Activated T-cell treated with anti-CD3 and anti-CD28 coated beads, Interleukin-2, amount 50 U/mL, for 4 hours (primary cell): ENCODE results near the gene IMMP2L. TPM values are rescaled to one million over a fixed set of nuclear protein-coding genes. Genes with fewer than 3 reads are reported as not detected.

Source experiments
- ATAC-seq, 2 donors: fragments of 200-7000 bp; cut with Tn5 transposase; one replicate each; pipeline ENCODE4 v1.10.0; 2021
- DNase-seq: peaks from one replicate; pipeline ENCODE4 v3.0.0-alpha.2; 2020
- H3K27me3 Mint-ChIP-seq: one replicate; pipeline ENCODE4 v1.8.0; 2021; ENCODE audit warnings: low read depth, mixed read lengths
- H3K36me3 Mint-ChIP-seq: one replicate; pipeline ENCODE4 v1.8.0; 2022; ENCODE audit warnings: mixed read lengths; ENCODE audit not compliant: insufficient read depth
- H3K4me1 Mint-ChIP-seq: one replicate; pipeline ENCODE4 v1.8.0; 2021; ENCODE audit warnings: low read depth, mixed read lengths
- H3K4me3 Mint-ChIP-seq: one replicate; pipeline ENCODE4 v1.8.0; 2021; ENCODE audit warnings: mild to moderate bottlenecking, moderate library complexity, mixed read lengths
- H3K9me3 Mint-ChIP-seq: one replicate; pipeline ENCODE4 v1.8.0; 2021; ENCODE audit warnings: mixed read lengths
- total RNA-seq, 3 donors: library from RNA; stranded (reverse); gene quantifications; one replicate each; pipeline ENCODE4 v1.2.1, GENCODE V29; 2021

Gene IMMP2L
- total RNA-seq, 3 donors from 2014 or later, result 18.7 to 22.9 (median 19.2) TPM

GRCh38 chr7:111235709-111236108 is 326.6 kb downstream of the IMMP2L start:
- peaks cover 5% of the 10 kb centered on the region for H3K9me3 Mint-ChIP-seq
- no peak for ATAC-seq
- DNase-seq, result no peak
- peaks cover 6% of the 10 kb centered on the region for H3K36me3 Mint-ChIP-seq
- no peaks in the 10 kb centered on the region for H3K27me3 Mint-ChIP-seq
- H3K4me3 Mint-ChIP-seq, result no peak overlapping the region
- peaks cover 14% of the 10 kb centered on the region for H3K4me1 Mint-ChIP-seq

GRCh38 chr7:111232249-111233084 is 329.8 kb downstream of the IMMP2L start:
- no peak overlapping the region for H3K4me3 Mint-ChIP-seq

GRCh38 chr7:111229916-111230315 is 332.4 kb downstream of the IMMP2L start:
- Mint-ChIP-seq H3K9me3 (no peaks in the 10 kb centered on the region), H3K4me3 (no peak overlapping the region), H3K36me3 (peaks cover 2% of the 10 kb centered on the region), H3K4me1 (peaks cover 8% of the 10 kb centered on the region), H3K27me3 (no peaks in the 10 kb centered on the region)
- ATAC-seq, result no peak
- no peak for DNase-seq

More at GRCh38 chr7:111232249-111233084, 329.8 kb downstream of the IMMP2L start:
- Mint-ChIP-seq H3K4me1 (peaks cover 8% of the 10 kb centered on the region), H3K9me3 (peaks cover 5% of the 10 kb centered on the region), H3K27me3 (no peaks in the 10 kb centered on the region), H3K36me3 (peaks cover 6% of the 10 kb centered on the region)
- no peak for DNase-seq
- ATAC-seq, result peak in 1 of 2 donors; percentile 56

GRCh38 chr7:111229181-111229740 is 333.0 kb downstream of the IMMP2L start:
- no peaks in the 10 kb centered on the region for H3K27me3 Mint-ChIP-seq
- DNase-seq (no peak), ATAC-seq (no peak)
- H3K4me3 Mint-ChIP-seq, result no peak overlapping the region
- H3K36me3 Mint-ChIP-seq, result peaks cover 2% of the 10 kb centered on the region
- no peaks in the 10 kb centered on the region for H3K9me3 Mint-ChIP-seq
- H3K4me1 Mint-ChIP-seq, result peaks cover 8% of the 10 kb centered on the region

GRCh38 chr7:111228437-111228836 is 333.9 kb downstream of the IMMP2L start:
- Mint-ChIP-seq H3K36me3 (peaks cover 2% of the 10 kb centered on the region), H3K27me3 (no peaks in the 10 kb centered on the region), H3K4me3 (no peak overlapping the region), H3K4me1 (peaks cover 8% of the 10 kb centered on the region), H3K9me3 (no peaks in the 10 kb centered on the region)
- DNase-seq (no peak), ATAC-seq (no peak)

GRCh38 chr7:111226800-111227199 is 335.5 kb downstream of the IMMP2L start:
- Mint-ChIP-seq H3K36me3 (peaks cover 2% of the 10 kb centered on the region), H3K4me1 (peaks cover 2% of the 10 kb centered on the region), H3K4me3 (no peak overlapping the region), H3K9me3 (no peaks in the 10 kb centered on the region), H3K27me3 (no peaks in the 10 kb centered on the region)
- ATAC-seq (no peak), DNase-seq (no peak)

- Mint-ChIP-seq H3K27me3 (no peaks in the 10 kb centered on the region), H3K4me3 (no peak overlapping the region), H3K36me3 (peaks cover 4% of the 10 kb centered on the region), H3K4me1 (no peaks in the 10 kb centered on the region), H3K9me3 (no peaks in the 10 kb centered on the region)
- ATAC-seq (no peak), DNase-seq (no peak)
Observed at GRCh38 chr7:111224354-111225231, 337.7 kb downstream of the IMMP2L start.

GRCh38 chr7:111223802-111224253 is 338.5 kb downstream of the IMMP2L start:
- H3K27me3 Mint-ChIP-seq, result no peaks in the 10 kb centered on the region
- peaks cover 4% of the 10 kb centered on the region for H3K36me3 Mint-ChIP-seq
- DNase-seq (no peak), ATAC-seq (no peak)
- H3K9me3 Mint-ChIP-seq, result no peaks in the 10 kb centered on the region
- no peak overlapping the region for H3K4me3 Mint-ChIP-seq
- no peaks in the 10 kb centered on the region for H3K4me1 Mint-ChIP-seq

GRCh38 chr7:111215550-111215949 is 346.7 kb downstream of the IMMP2L start:
- peaks cover 16% of the 10 kb centered on the region for H3K36me3 Mint-ChIP-seq
- no peaks in the 10 kb centered on the region for H3K4me1 Mint-ChIP-seq
- ATAC-seq (no peak), DNase-seq (no peak)
- no peak overlapping the region for H3K4me3 Mint-ChIP-seq
- H3K27me3 Mint-ChIP-seq, result no peaks in the 10 kb centered on the region
- no peaks in the 10 kb centered on the region for H3K9me3 Mint-ChIP-seq

GRCh38 chr7:111212857-111213523 is 349.3 kb downstream of the IMMP2L start:
- H3K4me3 Mint-ChIP-seq, result no peak overlapping the region
- no peaks in the 10 kb centered on the region for H3K27me3 Mint-ChIP-seq
- no peaks in the 10 kb centered on the region for H3K4me1 Mint-ChIP-seq
- H3K9me3 Mint-ChIP-seq, result no peaks in the 10 kb centered on the region
- H3K36me3 Mint-ChIP-seq, result peaks cover 19% of the 10 kb centered on the region
- ATAC-seq (no peak), DNase-seq (no peak)

GRCh38 chr7:111210996-111211395 is 351.3 kb downstream of the IMMP2L start:
- H3K27me3 Mint-ChIP-seq, result no peaks in the 10 kb centered on the region
- ATAC-seq (no peak), DNase-seq (no peak)
- no peak overlapping the region for H3K4me3 Mint-ChIP-seq
- no peaks in the 10 kb centered on the region for H3K4me1 Mint-ChIP-seq
- peaks cover 18% of the 10 kb centered on the region for H3K36me3 Mint-ChIP-seq
- H3K9me3 Mint-ChIP-seq, result no peaks in the 10 kb centered on the region

- Mint-ChIP-seq H3K36me3 (peaks cover 17% of the 10 kb centered on the region), H3K27me3 (no peaks in the 10 kb centered on the region), H3K9me3 (no peaks in the 10 kb centered on the region), H3K4me3 (no peak overlapping the region), H3K4me1 (no peaks in the 10 kb centered on the region)
- ATAC-seq, result no peak
- no peak for DNase-seq
Observed at GRCh38 chr7:111210043-111210442, 352.2 kb downstream of the IMMP2L start.

GRCh38 chr7:111205251-111205650 is 357.0 kb downstream of the IMMP2L start:
- DNase-seq, result no peak
- Mint-ChIP-seq H3K4me1 (no peaks in the 10 kb centered on the region), H3K27me3 (no peaks in the 10 kb centered on the region), H3K4me3 (no peak overlapping the region), H3K9me3 (peaks cover 9% of the 10 kb centered on the region), H3K36me3 (peaks cover 18% of the 10 kb centered on the region)
- ATAC-seq, result no peak

GRCh38 chr7:111202321-111202720 is 360.0 kb downstream of the IMMP2L start:
- H3K9me3 Mint-ChIP-seq, result peaks cover 9% of the 10 kb centered on the region
- DNase-seq (no peak), ATAC-seq (no peak)
- H3K27me3 Mint-ChIP-seq, result no peaks in the 10 kb centered on the region
- H3K36me3 Mint-ChIP-seq, result peaks cover 15% of the 10 kb centered on the region
- peaks cover 3% of the 10 kb centered on the region for H3K4me1 Mint-ChIP-seq
- no peak overlapping the region for H3K4me3 Mint-ChIP-seq
